Fibroblast of the conjunctiva (primary cell): Measurements from ENCODE around the gene INTS1.

ENCODE experiments used
- DNase-seq: peaks from one replicate; pipeline ENCODE4 v3.0.0-alpha.2; 2010; ENCODE audit warnings: low read depth

Gene INTS1

GRCh38 chr7:1489336-1489735, 14.9 kb downstream of the INTS1 start:
- DNase-seq, result no peak

- no peak for DNase-seq
Measured at GRCh38 chr7:1488016-1488415, 16.2 kb downstream of the INTS1 start.

GRCh38 chr7:1487466-1487865, 16.7 kb downstream of the INTS1 start:
- DNase-seq, result no peak

GRCh38 chr7:1486571-1486970, 17.6 kb downstream of the INTS1 start:
- DNase-seq, result no peak

- no peak for DNase-seq
Measured at GRCh38 chr7:1485156-1485555, 19.0 kb downstream of the INTS1 start.

GRCh38 chr7:1484569-1484968, 19.6 kb downstream of the INTS1 start:
- DNase-seq, result no peak

- DNase-seq, result no peak
Measured at GRCh38 chr7:1483536-1484505, 20.4 kb downstream of the INTS1 start.

GRCh38 chr7:1483079-1483478, 21.1 kb downstream of the INTS1 start:
- DNase-seq, result no peak

GRCh38 chr7:1481300-1481699, 22.9 kb downstream of the INTS1 start:
- no peak for DNase-seq

- no peak for DNase-seq
Measured at GRCh38 chr7:1480670-1481069, 23.5 kb downstream of the INTS1 start.

GRCh38 chr7:1479287-1479686, 24.9 kb downstream of the INTS1 start:
- DNase-seq, result no peak

- DNase-seq, result no peak
Measured at GRCh38 chr7:1478480-1478879, 25.7 kb downstream of the INTS1 start.

GRCh38 chr7:1476859-1477258, 27.3 kb downstream of the INTS1 start:
- DNase-seq, result no peak

- DNase-seq, result no peak
Measured at GRCh38 chr7:1475991-1476390, 28.2 kb downstream of the INTS1 start.

- DNase-seq, result no peak
Measured at GRCh38 chr7:1475393-1475792, 28.8 kb downstream of the INTS1 start.

- DNase-seq, result no peak
Measured at GRCh38 chr7:1474736-1475135, 29.5 kb downstream of the INTS1 start.

- peak; percentile 75 for DNase-seq
Measured at GRCh38 chr7:1473864-1474512, 30.2 kb downstream of the INTS1 start.

GRCh38 chr7:1470901-1471300, 33.3 kb downstream of the INTS1 start:
- DNase-seq, result no peak

- no peak for DNase-seq
Measured at GRCh38 chr7:1468643-1469298, 35.4 kb downstream of the INTS1 start.

- DNase-seq, result no peak
Measured at GRCh38 chr7:1468203-1468602, 36.0 kb downstream of the INTS1 start.

- DNase-seq, result peak; percentile 45
Measured at GRCh38 chr7:1466524-1467271, 37.5 kb downstream of the INTS1 start.

GRCh38 chr7:1464694-1465093, 39.5 kb downstream of the INTS1 start:
- DNase-seq, result no peak
